Measurements from ENCODE around the gene HOXD3.

GRCh38 chr2:176137252-176137580 lies 19.9 kb upstream of the HOXD3 start:
- TF ChIP-seq CTCF (IDR thresholded peaks at IDR 0.05): no peak
- TF ChIP-seq POLR2A (IDR thresholded peaks at IDR 0.05): no peak

Measured in esophagus squamous epithelium (tissue), 4 donors.